ENCODE measurements around the gene C21orf58.
"Not testable (repeated sequence)": the region's sequence is repeated elsewhere in the genome, so short reads cannot be mapped to it uniquely, and the experiment has no call there.

Gene C21orf58

GRCh38 chr21:46323710-46324389 lies at the start of gene C21orf58, which contains the start of gene PCNT:
Gene C21orf58, minus strand, starts transcription at chr21:46323870. Its CDS starts 1,132 bp downstream, at chr21:46322738.
Gene PCNT, plus strand, starts transcription at chr21:46324156. Its CDS starts 73 bp downstream, at chr21:46324229.
- peak; percentile 94 for DNase-seq

- not testable (repeated sequence) for DNase-seq
Observed at GRCh38 chr21:46372947-46373346, 49.3 kb upstream of the C21orf58 start.

- DNase-seq, result no peak
Observed at GRCh38 chr21:46372014-46372485, 48.4 kb upstream of the C21orf58 start.

GRCh38 chr21:46371204-46372013 lies 47.7 kb upstream of the C21orf58 start:
- no peak for DNase-seq

- DNase-seq, result no peak
Observed at GRCh38 chr21:46369520-46370235, 46.0 kb upstream of the C21orf58 start.

- DNase-seq, result no peak
Observed at GRCh38 chr21:46368533-46369285, 45.0 kb upstream of the C21orf58 start.

- no peak for DNase-seq
Observed at GRCh38 chr21:46366966-46367365, 43.3 kb upstream of the C21orf58 start.

GRCh38 chr21:46366561-46366960 lies 42.9 kb upstream of the C21orf58 start:
- no peak for DNase-seq

GRCh38 chr21:46366091-46366490 lies 42.4 kb upstream of the C21orf58 start:
- no peak for DNase-seq

GRCh38 chr21:46363698-46364097 lies 40.0 kb upstream of the C21orf58 start:
- no peak for DNase-seq

GRCh38 chr21:46362946-46363345 lies 39.3 kb upstream of the C21orf58 start:
- no peak for DNase-seq

- DNase-seq, result no peak
Observed at GRCh38 chr21:46361935-46362334, 38.3 kb upstream of the C21orf58 start.

GRCh38 chr21:46361176-46361575 lies 37.5 kb upstream of the C21orf58 start:
- no peak for DNase-seq

- DNase-seq, result no peak
Observed at GRCh38 chr21:46357684-46358425, 34.2 kb upstream of the C21orf58 start.

GRCh38 chr21:46357335-46357604 lies 33.6 kb upstream of the C21orf58 start:
- no peak for DNase-seq

- no peak for DNase-seq
Observed at GRCh38 chr21:46356494-46357334, 33.0 kb upstream of the C21orf58 start.

GRCh38 chr21:46356005-46356338 lies 32.3 kb upstream of the C21orf58 start:
- no peak for DNase-seq

- DNase-seq, result no peak
Observed at GRCh38 chr21:46355161-46356004, 31.7 kb upstream of the C21orf58 start.

- DNase-seq, result no peak
Observed at GRCh38 chr21:46354518-46354917, 30.8 kb upstream of the C21orf58 start.

GRCh38 chr21:46354046-46354445 lies 30.4 kb upstream of the C21orf58 start:
- no peak for DNase-seq
